CD4-positive, alpha-beta T cell treated with Interleukin-17A for 4 hours (primary cell): ENCODE results near the gene PROS1.
"Not testable (repeated sequence)": the region's sequence is repeated elsewhere in the genome, so short reads cannot be mapped to it uniquely, and the experiment has no call there.

ENCODE experiments used
- DNase-seq: peaks from one replicate; pipeline ENCODE4 v3.0.0-alpha.2; 2020; ENCODE audit warnings: mixed read lengths

PROS1 gene

DNA sequence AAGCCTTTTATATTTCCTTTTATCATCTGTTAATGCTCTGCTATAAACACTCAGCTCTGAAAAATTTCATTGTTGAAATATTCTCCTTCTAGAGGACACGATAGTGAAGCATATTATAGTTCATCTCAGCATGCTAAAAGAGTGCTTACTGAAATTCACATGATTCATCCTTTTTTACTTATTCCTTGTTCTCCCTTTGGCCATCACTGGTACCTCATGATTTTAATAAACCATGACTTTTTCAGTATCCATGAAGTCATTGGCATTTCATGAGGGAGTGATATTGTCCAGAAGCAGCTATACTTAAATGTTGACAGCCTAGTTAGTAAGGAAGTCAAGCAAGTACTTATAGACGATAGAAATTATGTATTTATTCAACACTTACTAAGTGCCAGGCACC is 112.7 kb downstream of the PROS1 start:
- DNase-seq: no peak

GRCh38 chr3:93855401-93855800 is 118.3 kb downstream of the PROS1 start:
- DNase-seq: no peak

- DNase-seq: not testable (repeated sequence)
Observed at GRCh38 chr3:93852228-93852627, 121.5 kb downstream of the PROS1 start.

GRCh38 chr3:93843981-93844380 is 129.7 kb downstream of the PROS1 start:
- no peak for DNase-seq

GRCh38 chr3:93839193-93839592 is 134.5 kb downstream of the PROS1 start:
- not testable (repeated sequence) for DNase-seq
